ENCODE measurements around the gene KLHL35.

The KLHL35 gene

DNA sequence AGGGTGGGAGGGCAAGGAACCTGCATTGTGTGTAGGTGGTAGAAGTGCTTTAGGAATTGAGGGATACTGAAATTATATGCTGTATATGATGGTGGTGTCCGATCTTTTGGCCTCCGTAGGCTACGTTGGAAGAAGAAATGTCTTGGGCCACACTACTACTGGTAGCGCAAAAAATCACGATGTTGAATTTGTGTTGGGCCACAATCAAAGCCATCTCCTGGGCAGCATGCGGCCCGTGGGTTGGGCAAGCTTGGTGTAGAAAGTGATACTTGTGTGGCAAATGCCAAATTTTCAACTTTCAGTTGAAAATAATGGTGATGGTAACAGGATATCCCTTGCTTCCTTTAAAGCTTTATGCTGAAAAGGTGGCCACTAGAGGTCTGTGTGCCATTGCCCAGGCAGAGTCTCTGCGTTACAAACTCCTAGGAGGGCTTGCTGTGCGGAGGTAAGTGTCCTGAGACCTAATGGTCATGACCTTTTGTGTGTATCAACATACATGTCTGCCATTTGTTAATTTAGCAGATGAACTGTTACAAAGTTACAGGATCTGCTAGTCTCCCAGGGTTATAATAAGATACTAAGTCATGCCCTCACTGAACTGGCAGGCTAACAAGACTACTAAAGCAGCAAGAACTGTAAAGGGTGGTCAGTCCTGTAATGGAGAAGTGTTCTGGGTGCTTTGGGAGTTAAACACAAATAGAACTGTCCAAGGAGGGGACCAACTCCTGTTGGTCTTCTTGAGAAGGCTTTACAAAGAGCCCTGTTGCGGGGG, 30.8 kb downstream of the KLHL35 start:
- no peak overlapping the region for H3K4ac ChIP-seq (ENCODE audit: low read depth in 1 of 2, low read length in 2 of 2)
- no peak for DNase-seq
- H3K23ac ChIP-seq (ENCODE audit: low read length in 2 of 2): no peak overlapping the region
- no peak overlapping the region for H3K18ac ChIP-seq (ENCODE audit: low read depth in 1 of 2, low read length in 2 of 2)
- no peaks in the 10 kb centered on the region for H3K27me3 ChIP-seq (ENCODE audit: control insufficient read depth in 1 of 2, insufficient read depth in 1 of 2, low read length in 2 of 2)
- H3K36me3 ChIP-seq (ENCODE audit: control insufficient read depth in 1 of 2, insufficient read depth in 2 of 2, low read depth in 1 of 2, low read length in 2 of 2): peaks cover 35 to 63% of the 10 kb centered on the region in 2 experiments
- no peak overlapping the region for H2BK5ac ChIP-seq (ENCODE audit: low read depth, low read length, poor library complexity, severe bottlenecking)
- H3K9me3 ChIP-seq (ENCODE audit: control insufficient read depth, low read length): no peaks in the 10 kb centered on the region
- H3K14ac ChIP-seq (ENCODE audit: low read length in 2 of 2): no peak overlapping the region
- peak overlapping the region; percentile 37 for H3K4me2 ChIP-seq (ENCODE audit: low read length, poor library complexity, severe bottlenecking)
- no peak overlapping the region for H3K27ac ChIP-seq (ENCODE audit: low read length, poor library complexity, severe bottlenecking)
- no peak overlapping the region for H2BK12ac ChIP-seq (ENCODE audit: low read length in 2 of 2)
- no peak overlapping the region for H2BK120ac ChIP-seq (ENCODE audit: low read depth, low read length)
- H2BK15ac ChIP-seq (ENCODE audit: low read depth, poor library complexity, severe bottlenecking): no peak overlapping the region
- H3K4me1 ChIP-seq (ENCODE audit: control insufficient read depth, insufficient read depth, low read depth, low read length): peaks cover 16% of the 10 kb centered on the region
- H2AK5ac ChIP-seq (ENCODE audit: low read length, severe bottlenecking): no peak overlapping the region
- WGBS: 94% methylated on average over 10 of the region's 10 CpGs
- H4K8ac ChIP-seq (ENCODE audit: low read length): no peak overlapping the region
- no peak overlapping the region for H4K91ac ChIP-seq (ENCODE audit: low read length)
- no peak overlapping the region for H2AFZ ChIP-seq (ENCODE audit: low read depth, low read length)
- H3K9ac ChIP-seq (ENCODE audit: low read length): peak overlapping the region; percentile 97
- peak overlapping the region in 1 of 2 experiments; percentile 89 for H3K4me3 ChIP-seq (ENCODE audit: insufficient read depth in 1 of 2, low read depth in 1 of 2, low read length in 2 of 2)
- no peaks in the 10 kb centered on the region for H3K79me1 ChIP-seq (replicated peaks; ENCODE audit: low read length, poor library complexity, severe bottlenecking)

DNA sequence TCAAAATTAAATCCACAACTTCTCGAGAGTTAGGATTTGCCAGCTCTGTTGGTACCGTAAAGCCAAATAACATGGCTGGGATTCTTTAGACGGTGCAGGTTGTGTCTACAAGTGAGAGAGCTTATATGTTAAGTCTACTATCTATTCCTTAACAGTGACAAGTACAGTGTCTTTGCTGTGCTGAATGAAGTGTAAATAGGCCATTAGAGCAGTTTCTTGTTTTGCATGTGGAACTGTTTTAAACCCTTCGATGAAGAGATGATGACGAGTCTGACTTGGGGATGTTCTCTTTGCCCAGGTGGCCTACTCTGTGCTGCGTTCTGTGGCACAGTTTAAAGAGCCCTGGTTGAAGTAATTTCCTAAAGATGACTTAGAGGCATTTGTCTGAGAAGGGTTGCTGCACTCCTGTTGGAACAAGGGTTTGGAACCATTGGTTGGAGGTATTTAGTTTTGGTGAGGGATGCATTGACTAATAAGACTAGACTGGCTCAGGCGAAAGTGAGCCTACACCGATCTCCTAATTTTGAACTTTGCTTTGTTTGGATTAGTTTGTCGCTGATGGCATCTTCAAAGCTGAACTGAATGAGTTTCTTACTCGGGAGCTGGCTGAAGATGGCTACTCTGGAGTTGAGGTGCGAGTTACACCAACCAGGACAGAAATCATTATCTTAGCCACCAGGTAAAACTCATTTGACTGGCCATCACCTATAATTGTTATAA, 32.7 kb downstream of the KLHL35 start:
- Histone ChIP-seq H3K36me3 (ENCODE audit: control insufficient read depth in 1 of 2, insufficient read depth in 2 of 2, low read depth in 1 of 2, low read length in 2 of 2) (peaks cover 28 to 44% of the 10 kb centered on the region in 2 experiments), H2BK15ac (ENCODE audit: low read depth, poor library complexity, severe bottlenecking) (no peak overlapping the region), H3K9ac (ENCODE audit: low read length) (peak overlapping the region; percentile 97), H3K18ac (ENCODE audit: low read depth in 1 of 2, low read length in 2 of 2) (no peak overlapping the region), H3K9me3 (ENCODE audit: control insufficient read depth, low read length) (no peaks in the 10 kb centered on the region), H2BK12ac (ENCODE audit: low read length in 2 of 2) (no peak overlapping the region), H2BK5ac (ENCODE audit: low read depth, low read length, poor library complexity, severe bottlenecking) (no peak overlapping the region), H4K8ac (ENCODE audit: low read length) (no peak overlapping the region), H3K4me3 (ENCODE audit: insufficient read depth in 1 of 2, low read depth in 1 of 2, low read length in 2 of 2) (peak overlapping the region; percentile 83 to 89), H2AK5ac (ENCODE audit: low read length, severe bottlenecking) (no peak overlapping the region), H2AFZ (ENCODE audit: low read depth, low read length) (no peak overlapping the region), H3K4me2 (ENCODE audit: low read length, poor library complexity, severe bottlenecking) (peak overlapping the region; percentile 84), H3K27ac (ENCODE audit: low read length, poor library complexity, severe bottlenecking) (peak overlapping the region; percentile 77), H3K79me1 (replicated peaks; ENCODE audit: low read length, poor library complexity, severe bottlenecking) (no peaks in the 10 kb centered on the region), H3K23ac (ENCODE audit: low read length in 2 of 2) (no peak overlapping the region), H3K27me3 (ENCODE audit: control insufficient read depth in 1 of 2, insufficient read depth in 1 of 2, low read length in 2 of 2) (no peaks in the 10 kb centered on the region), H2BK120ac (ENCODE audit: low read depth, low read length) (no peak overlapping the region), H3K4ac (ENCODE audit: low read depth in 1 of 2, low read length in 2 of 2) (no peak overlapping the region), H3K14ac (ENCODE audit: low read length in 2 of 2) (no peak overlapping the region), H3K4me1 (ENCODE audit: control insufficient read depth, insufficient read depth, low read depth, low read length) (peaks cover 16% of the 10 kb centered on the region), H4K91ac (ENCODE audit: low read length) (no peak overlapping the region)
- DNase-seq: peak; percentile 46
- WGBS: 2% methylated on average over 9 of the region's 11 CpGs

DNA sequence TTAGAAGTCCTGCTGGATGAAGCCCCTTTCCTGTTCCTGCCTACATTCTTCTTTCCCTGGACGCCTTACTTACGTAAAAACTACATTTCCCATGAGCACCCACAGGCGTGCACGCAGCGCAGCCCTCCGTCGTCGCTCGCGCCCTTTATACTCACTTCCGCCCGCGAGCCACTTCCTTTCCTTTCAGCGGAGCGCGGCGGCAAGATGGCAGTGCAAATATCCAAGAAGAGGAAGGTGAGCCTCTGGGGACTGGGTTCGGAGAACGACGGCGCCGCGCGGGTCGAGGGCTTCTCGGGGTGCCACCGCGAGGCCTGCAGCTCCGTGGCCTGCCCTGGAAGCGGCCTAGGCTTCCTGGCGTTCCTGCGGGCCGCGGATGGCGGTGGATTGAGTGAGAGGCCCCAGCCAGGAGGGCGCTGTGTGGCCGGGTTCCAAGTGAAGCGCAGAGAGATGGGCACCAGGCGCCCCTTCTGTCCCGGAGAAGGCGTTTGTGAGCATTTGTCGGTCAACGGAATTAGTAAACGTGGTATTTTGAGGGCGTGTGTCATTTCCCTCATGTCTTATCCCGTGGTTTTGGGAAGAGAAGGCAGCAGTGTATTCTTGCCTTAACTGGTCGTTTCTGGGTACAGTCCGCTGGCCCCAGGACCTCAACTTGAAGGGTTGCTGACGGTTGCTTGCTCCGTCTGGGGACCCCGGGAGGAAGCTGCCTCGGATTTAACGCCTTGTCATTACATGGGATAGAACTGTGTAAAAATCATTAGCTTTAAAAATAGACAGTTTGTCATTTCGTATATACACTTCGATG, 33.5 kb downstream of the KLHL35 start, which contains the start of gene RPS3:
RPS3 (plus strand) TSS at position 175 of the 802 bp plus-strand sequence; CDS start at position 205, 30 bp downstream.
- peaks cover 23 to 36% of the 10 kb centered on the region in 2 experiments for H3K36me3 ChIP-seq (ENCODE audit: control insufficient read depth in 1 of 2, insufficient read depth in 2 of 2, low read depth in 1 of 2, low read length in 2 of 2)
- H2BK15ac ChIP-seq (ENCODE audit: low read depth, poor library complexity, severe bottlenecking): no peak within 1 kb of the TSS
- H2AFZ ChIP-seq (ENCODE audit: low read depth, low read length): no peak within 1 kb of the TSS
- H3K18ac ChIP-seq (ENCODE audit: low read depth in 1 of 2, low read length in 2 of 2): peak within 1 kb of the TSS; percentile 78 to 96
- H2AK5ac ChIP-seq (ENCODE audit: low read length, severe bottlenecking): peak within 1 kb of the TSS; percentile 55
- H2BK12ac ChIP-seq (ENCODE audit: low read length in 2 of 2): peak within 1 kb of the TSS in 1 of 2 experiments; percentile 47
- under 1% methylated on average over 47 of the region's 55 CpGs for WGBS
- H3K4me1 ChIP-seq (ENCODE audit: control insufficient read depth, insufficient read depth, low read depth, low read length): peaks cover 14% of the 10 kb centered on the region
- peak within 1 kb of the TSS in 1 of 2 experiments; percentile 97 for H3K23ac ChIP-seq (ENCODE audit: low read length in 2 of 2)
- peak within 1 kb of the TSS; percentile 77 for H3K27ac ChIP-seq (ENCODE audit: low read length, poor library complexity, severe bottlenecking)
- peak within 1 kb of the TSS; percentile 97 for H3K9ac ChIP-seq (ENCODE audit: low read length)
- peak within 1 kb of the TSS; percentile 84 for H3K4me2 ChIP-seq (ENCODE audit: low read length, poor library complexity, severe bottlenecking)
- H4K91ac ChIP-seq (ENCODE audit: low read length): peak within 1 kb of the TSS; percentile 71
- peak within 1 kb of the TSS; percentile 98 for H4K8ac ChIP-seq (ENCODE audit: low read length)
- H3K4ac ChIP-seq (ENCODE audit: low read depth in 1 of 2, low read length in 2 of 2): peak within 1 kb of the TSS; percentile 29 to 95
- peak within 1 kb of the TSS; percentile 9 for H2BK120ac ChIP-seq (ENCODE audit: low read depth, low read length)
- H3K79me1 ChIP-seq (replicated peaks; ENCODE audit: low read length, poor library complexity, severe bottlenecking): no peaks in the 10 kb centered on the region
- peak within 1 kb of the TSS; percentile 83 to 89 for H3K4me3 ChIP-seq (ENCODE audit: insufficient read depth in 1 of 2, low read depth in 1 of 2, low read length in 2 of 2)
- DNase-seq: peak; percentile 95
- H2BK5ac ChIP-seq (ENCODE audit: low read depth, low read length, poor library complexity, severe bottlenecking): peak within 1 kb of the TSS; percentile 95
- H3K14ac ChIP-seq (ENCODE audit: low read length in 2 of 2): peak within 1 kb of the TSS in 1 of 2 experiments; percentile 97
- no peaks in the 10 kb centered on the region for H3K9me3 ChIP-seq (ENCODE audit: control insufficient read depth, low read length)
- no peaks in the 10 kb centered on the region for H3K27me3 ChIP-seq (ENCODE audit: control insufficient read depth in 1 of 2, insufficient read depth in 1 of 2, low read length in 2 of 2)

All from mesenchymal stem cell (in vitro differentiated cells and primary cell).